ENCODE measurements around the gene TTC28. TPM values are rescaled to one million over a fixed set of nuclear protein-coding genes. Genes with fewer than 3 reads are reported as not detected.
A peak's percentile ranks its signal among the peaks of the same experiment; 100 is the strongest.

The TTC28 gene
- total and polyA plus RNA-seq, 12 donors: 2.1 to 27.7 (median 20.4) TPM

DNA sequence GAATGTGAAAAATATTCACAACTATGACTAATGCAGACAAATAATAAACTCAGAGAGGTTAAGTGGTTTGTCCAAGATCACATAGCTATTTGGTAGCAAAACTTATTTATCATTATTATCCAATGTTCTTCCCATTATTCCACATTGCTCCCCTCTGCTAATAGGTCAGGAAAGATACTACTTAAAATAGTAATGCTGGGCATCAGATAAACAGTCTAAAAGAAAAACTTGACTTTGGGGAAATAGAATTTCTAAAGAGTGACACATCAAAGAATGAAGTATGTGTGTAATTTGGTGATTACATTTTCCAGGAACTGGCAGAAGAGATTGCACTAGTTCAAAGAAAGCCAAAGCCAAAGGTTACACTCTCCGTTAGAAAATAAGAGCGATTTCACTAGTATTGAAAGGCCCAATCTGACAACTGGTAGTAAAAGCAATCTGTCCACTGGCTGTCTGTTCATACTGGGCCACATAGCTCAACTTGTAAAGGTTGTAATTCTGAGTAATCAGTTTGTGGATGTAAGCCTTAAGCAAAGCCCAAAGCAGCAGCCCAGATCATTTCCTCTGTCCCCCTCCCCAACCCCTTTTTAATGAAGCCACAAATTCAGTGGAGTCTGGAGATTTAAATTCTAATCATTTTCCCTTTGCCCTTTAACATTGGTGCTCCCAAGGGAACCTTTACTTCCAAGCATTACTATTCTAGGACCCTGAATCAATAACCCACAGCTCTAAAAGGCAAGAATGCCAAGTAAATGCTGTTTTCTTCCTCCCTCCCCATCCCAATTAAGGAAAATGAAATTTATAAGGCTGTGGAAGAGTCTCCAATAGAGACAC, 283.5 kb downstream of the TTC28 start:
- intact Hi-C loops (cut with DNase I): no loop called here
- DNase-seq (no peak), ATAC-seq (peak in 4 of 8 donors; percentile 16 to 50 (median 28))
- TF ChIP-seq, protein P1, sequence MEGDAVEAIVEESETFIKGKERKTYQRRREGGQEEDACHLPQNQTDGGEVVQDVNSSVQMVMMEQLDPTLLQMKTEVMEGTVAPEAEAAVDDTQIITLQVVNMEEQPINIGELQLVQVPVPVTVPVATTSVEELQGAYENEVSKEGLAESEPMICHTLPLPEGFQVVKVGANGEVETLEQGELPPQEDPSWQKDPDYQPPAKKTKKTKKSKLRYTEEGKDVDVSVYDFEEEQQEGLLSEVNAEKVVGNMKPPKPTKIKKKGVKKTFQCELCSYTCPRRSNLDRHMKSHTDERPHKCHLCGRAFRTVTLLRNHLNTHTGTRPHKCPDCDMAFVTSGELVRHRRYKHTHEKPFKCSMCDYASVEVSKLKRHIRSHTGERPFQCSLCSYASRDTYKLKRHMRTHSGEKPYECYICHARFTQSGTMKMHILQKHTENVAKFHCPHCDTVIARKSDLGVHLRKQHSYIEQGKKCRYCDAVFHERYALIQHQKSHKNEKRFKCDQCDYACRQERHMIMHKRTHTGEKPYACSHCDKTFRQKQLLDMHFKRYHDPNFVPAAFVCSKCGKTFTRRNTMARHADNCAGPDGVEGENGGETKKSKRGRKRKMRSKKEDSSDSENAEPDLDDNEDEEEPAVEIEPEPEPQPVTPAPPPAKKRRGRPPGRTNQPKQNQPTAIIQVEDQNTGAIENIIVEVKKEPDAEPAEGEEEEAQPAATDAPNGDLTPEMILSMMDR (IDR thresholded peaks at IDR 0.05): no peak
- Histone ChIP-seq H3K36me3 (no peaks in the 10 kb centered on the region), H3K4me3 (no peak overlapping the region), H3K27me3 (no peaks in the 10 kb centered on the region), H3K4me1 (peaks cover 0 to 35% (median 23%) of the 10 kb centered on the region in 9 donors), H3K27ac (peak overlapping the region in 2 of 10 donors; percentile 11 to 31), H3K9me3 (peaks cover 0 to 4% (median 0%) of the 10 kb centered on the region in 11 donors)
- WGBS, 2 donors: 28% methylated on average over 2 of the region's 2 CpGs

DNA sequence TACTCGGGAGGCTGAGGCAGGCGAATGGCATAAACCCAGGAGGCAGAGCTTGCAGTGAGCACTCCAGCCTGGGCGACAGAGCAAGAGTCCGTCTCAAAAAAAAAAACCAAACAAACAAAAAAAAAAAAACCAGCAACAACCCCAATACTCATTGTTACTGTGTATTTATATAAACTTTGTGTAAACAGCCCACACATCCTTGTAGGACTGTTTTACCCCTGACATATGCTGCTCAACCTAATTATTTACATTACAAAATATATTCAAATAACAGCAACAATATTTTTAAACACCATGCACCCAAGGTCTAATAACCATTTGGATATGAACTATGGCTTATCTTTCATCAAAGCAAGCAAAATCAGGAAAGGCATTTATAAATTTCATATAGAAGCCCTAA, 284.1 kb downstream of the TTC28 start:
- no peaks in the 10 kb centered on the region for H3K27me3 ChIP-seq
- peaks cover 0 to 35% (median 23%) of the 10 kb centered on the region in 9 donors for H3K4me1 ChIP-seq
- ATAC-seq (no peak), DNase-seq (no peak)
- intact Hi-C loops (cut with DNase I): no loop called here
- H3K36me3 ChIP-seq: no peaks in the 10 kb centered on the region
- peaks cover 0 to 4% (median 0%) of the 10 kb centered on the region in 11 donors for H3K9me3 ChIP-seq
- no peak overlapping the region for H3K4me3 ChIP-seq
- no peak overlapping the region for H3K27ac ChIP-seq
- TF ChIP-seq, protein P1 (IDR thresholded peaks at IDR 0.05): no peak
- 98% methylated on average over 4 of the region's 4 CpGs for WGBS, 2 donors

GRCh38 chr22:28394513-28395110, 285.0 kb downstream of the TTC28 start:
- intact Hi-C loops (cut with DNase I): no loop called here

More at GRCh38 chr22:28394513-28395110, 285.0 kb downstream of the TTC28 start:
- Histone ChIP-seq H3K27me3 (no peaks in the 10 kb centered on the region), H3K27ac (no peak overlapping the region), H3K4me3 (no peak overlapping the region), H3K4me1 (peaks cover 0 to 35% (median 23%) of the 10 kb centered on the region in 9 donors), H3K36me3 (no peaks in the 10 kb centered on the region), H3K9me3 (peaks cover 0 to 4% (median 0%) of the 10 kb centered on the region in 11 donors)
- ATAC-seq (no peak), DNase-seq (no peak)
- TF ChIP-seq, protein P1 (IDR thresholded peaks at IDR 0.05): no peak
- 63 to 71% methylated on average over 2 of the region's 2 CpGs for WGBS, 2 donors
